Measurements from ENCODE around the gene EP300. TPM values are rescaled to one million over a fixed set of nuclear protein-coding genes. Genes with fewer than 3 reads are reported as not detected.
"Not testable (repeated sequence)": the region's sequence is repeated elsewhere in the genome, so short reads cannot be mapped to it uniquely, and the experiment has no call there.

Gene EP300
- total RNA-seq, 1 donor from 2014 or later = 24.0 TPM

DNA sequence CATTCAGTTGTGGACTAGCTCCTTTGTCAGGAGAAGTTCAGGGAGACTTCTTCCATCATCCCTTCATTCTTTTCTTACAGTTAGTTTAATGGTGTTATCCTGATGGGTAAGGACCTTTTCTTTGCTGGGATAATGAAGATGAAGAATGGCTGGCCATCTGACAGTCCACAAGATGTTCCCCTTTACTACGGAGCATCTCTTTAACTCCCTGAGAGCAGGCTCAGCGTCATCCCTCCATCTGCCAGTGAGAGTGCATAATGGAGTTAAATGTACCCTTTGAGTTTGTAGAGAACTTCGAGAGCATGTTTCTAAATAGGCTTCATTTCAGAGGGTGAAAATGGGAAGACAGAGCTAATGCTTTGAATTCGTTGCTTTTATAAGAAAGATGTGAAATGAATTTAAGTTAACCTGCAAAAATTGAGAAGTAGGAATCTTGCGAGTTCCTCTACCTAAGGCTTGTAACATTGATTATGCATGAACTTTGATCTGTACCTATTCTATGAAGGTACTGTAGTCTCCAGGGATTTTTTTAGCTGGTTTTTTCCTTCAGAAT is 1.7 kb downstream of the EP300 start:
- H3K36me3 ChIP-seq (ENCODE audit: control insufficient read depth, insufficient read depth, low read length) = no peaks in the 10 kb centered on the region
- DNase-seq (ENCODE audit: low read depth) (peak; percentile 32), FAIRE-seq (no peak)
- H3K4me3 ChIP-seq (ENCODE audit: low read depth, low read length) = peak overlapping the region; percentile 99
- TF ChIP-seq, protein P1, sequence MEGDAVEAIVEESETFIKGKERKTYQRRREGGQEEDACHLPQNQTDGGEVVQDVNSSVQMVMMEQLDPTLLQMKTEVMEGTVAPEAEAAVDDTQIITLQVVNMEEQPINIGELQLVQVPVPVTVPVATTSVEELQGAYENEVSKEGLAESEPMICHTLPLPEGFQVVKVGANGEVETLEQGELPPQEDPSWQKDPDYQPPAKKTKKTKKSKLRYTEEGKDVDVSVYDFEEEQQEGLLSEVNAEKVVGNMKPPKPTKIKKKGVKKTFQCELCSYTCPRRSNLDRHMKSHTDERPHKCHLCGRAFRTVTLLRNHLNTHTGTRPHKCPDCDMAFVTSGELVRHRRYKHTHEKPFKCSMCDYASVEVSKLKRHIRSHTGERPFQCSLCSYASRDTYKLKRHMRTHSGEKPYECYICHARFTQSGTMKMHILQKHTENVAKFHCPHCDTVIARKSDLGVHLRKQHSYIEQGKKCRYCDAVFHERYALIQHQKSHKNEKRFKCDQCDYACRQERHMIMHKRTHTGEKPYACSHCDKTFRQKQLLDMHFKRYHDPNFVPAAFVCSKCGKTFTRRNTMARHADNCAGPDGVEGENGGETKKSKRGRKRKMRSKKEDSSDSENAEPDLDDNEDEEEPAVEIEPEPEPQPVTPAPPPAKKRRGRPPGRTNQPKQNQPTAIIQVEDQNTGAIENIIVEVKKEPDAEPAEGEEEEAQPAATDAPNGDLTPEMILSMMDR (IDR thresholded peaks at IDR 0.05; ENCODE audit: insufficient read depth, low read length, severe bottlenecking) = no peak
- no peaks in the 10 kb centered on the region for H3K27me3 ChIP-seq (ENCODE audit: control insufficient read depth, insufficient read depth, low read length)

DNA sequence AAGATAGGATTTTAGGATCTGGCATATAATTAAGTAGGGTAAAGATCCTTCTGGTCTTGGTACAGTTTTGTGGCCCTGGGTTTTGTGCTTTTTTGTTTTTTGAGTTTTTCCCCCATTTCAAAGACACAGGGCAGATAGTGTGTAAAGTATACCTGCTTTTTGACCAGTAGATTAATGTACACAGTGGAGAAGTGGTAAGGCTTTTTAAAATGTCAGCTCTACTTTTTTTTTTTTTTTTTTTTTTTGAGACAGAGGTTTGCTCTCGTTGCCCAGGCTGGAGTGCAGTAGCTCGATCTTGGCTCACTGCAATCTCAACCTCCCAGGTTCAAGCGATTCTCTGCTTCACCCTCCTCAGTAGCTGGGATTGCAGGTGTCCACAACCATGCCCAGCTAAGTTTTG is 4.0 kb downstream of the EP300 start:
- Histone ChIP-seq H3K27me3 (ENCODE audit: control insufficient read depth, insufficient read depth, low read length) (no peaks in the 10 kb centered on the region), H3K36me3 (ENCODE audit: control insufficient read depth, insufficient read depth, low read length) (no peaks in the 10 kb centered on the region), H3K4me3 (ENCODE audit: low read depth, low read length) (no peak overlapping the region)
- FAIRE-seq (no peak), DNase-seq (ENCODE audit: low read depth) (no peak)
- TF ChIP-seq, protein P1 (IDR thresholded peaks at IDR 0.05; ENCODE audit: insufficient read depth, low read length, severe bottlenecking) = no peak

DNA sequence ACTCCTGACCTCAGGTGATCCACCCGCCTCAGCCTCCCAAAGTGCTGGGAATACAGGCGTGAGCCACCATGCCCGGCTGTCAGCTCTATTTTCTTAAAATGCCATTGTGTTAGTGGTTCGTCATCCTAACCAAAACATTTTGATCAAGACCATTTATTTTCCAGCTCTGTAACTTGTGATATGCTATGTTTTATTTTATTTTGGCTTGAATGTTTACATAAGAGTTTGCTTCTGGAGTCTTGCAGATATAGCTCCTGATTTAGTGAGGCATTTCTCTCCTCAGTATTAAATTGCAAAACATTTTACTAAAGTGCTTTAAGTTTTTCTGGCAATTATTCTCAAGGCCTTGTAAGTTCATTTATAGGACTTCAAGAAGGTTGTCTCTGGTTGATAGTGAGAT is 4.4 kb downstream of the EP300 start:
- TF ChIP-seq, protein P1 (IDR thresholded peaks at IDR 0.05; ENCODE audit: insufficient read depth, low read length, severe bottlenecking) = no peak
- no peak for FAIRE-seq

DNA sequence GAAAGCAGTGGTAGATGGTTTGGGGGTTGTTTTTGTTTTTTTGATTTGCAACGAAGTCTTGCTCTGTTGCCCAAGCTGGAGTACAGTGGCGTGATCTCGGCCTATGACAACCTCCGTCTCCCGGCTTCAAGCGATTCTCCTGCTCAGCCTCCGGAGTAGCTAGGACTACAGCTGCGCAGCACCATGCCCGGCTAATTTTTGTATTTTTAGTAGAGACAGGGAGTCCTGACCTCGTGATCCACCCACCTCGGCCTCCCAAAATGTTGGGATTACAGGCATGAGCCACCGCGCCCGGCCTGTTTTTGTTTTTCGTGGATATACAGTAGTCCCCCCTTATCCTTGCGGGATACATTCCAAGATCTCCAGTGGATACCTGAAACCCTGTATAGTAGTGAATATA is 6.6 kb downstream of the EP300 start:
- no peaks in the 10 kb centered on the region for H3K27me3 ChIP-seq (ENCODE audit: control insufficient read depth, insufficient read depth, low read length)
- no peak for DNase-seq (ENCODE audit: low read depth)
- no peak overlapping the region for H3K4me3 ChIP-seq (ENCODE audit: low read depth, low read length)
- TF ChIP-seq, protein P1 (IDR thresholded peaks at IDR 0.05; ENCODE audit: insufficient read depth, low read length, severe bottlenecking) = no peak
- FAIRE-seq = no peak
- no peaks in the 10 kb centered on the region for H3K36me3 ChIP-seq (ENCODE audit: control insufficient read depth, insufficient read depth, low read length)

More for the DNA sequence above, 4.4 kb downstream of the EP300 start:
- no peaks in the 10 kb centered on the region for H3K36me3 ChIP-seq (ENCODE audit: control insufficient read depth, insufficient read depth, low read length)
- no peak for DNase-seq (ENCODE audit: low read depth)
- H3K27me3 ChIP-seq (ENCODE audit: control insufficient read depth, insufficient read depth, low read length) = no peaks in the 10 kb centered on the region
- no peak overlapping the region for H3K4me3 ChIP-seq (ENCODE audit: low read depth, low read length)

DNA sequence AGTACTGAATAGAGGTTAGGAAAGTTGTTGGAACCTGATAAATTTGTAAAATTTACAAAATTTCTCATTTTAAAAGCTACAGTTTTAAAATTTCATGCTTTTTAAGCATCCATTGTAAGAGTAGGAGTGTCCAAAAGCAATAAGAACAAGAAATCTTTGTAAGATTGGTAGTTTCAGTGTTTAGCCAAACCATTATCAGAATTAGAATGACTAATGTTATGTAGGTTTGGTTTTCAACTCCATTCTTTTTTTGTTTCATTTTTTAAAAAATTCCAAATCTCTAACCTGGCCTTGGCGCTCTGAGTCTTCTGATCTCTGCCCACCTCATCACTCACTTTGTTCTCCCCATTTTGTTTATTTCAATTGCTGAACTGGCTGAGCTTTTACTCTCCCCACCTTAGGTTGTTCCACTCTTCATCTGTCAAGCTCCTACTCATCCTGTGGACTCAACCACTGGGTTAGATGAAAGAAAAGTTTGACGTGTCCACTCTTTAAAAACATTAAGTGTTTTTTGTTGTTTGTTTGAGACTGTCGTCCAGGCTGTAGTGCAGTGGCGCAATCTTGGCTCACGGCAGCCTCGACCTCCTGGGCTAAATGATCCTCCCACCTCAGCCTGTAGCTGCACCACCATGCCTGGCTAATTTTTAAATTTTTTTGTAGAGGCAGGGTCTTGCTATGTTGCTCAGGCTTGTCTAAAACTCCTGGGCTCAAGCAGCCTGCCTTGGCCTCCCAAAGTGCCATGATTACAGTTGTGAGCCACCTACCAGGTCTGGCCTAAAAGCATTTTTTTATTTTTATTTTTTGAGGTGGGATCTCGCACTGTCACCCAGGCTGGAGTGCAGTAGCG is 14.0 kb downstream of the EP300 start:
- FAIRE-seq = no peak

DNA sequence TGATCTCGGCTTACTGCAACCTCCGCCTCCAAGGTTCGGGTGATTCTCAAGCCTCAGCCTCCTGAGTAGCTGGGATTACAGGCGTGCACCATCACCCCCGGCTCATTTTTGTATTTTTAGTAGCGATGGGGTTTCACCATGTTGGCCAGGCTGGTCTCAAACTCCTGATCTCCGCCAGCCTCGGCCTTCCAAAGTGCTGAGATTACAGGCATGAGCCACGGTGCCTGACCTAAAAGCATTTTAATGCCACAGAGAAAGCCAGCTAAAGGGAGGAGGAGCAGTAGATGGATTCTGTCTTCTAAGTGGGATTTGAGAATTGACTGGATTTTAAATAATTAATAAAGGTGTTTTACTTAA is 14.6 kb downstream of the EP300 start:
- H3K4me3 ChIP-seq (ENCODE audit: low read depth, low read length); DNase-seq (ENCODE audit: low read depth); FAIRE-seq; H3K36me3 ChIP-seq (ENCODE audit: control insufficient read depth, insufficient read depth, low read length); H3K27me3 ChIP-seq (ENCODE audit: control insufficient read depth, insufficient read depth, low read length): not testable (repeated sequence)

More for the DNA sequence above, 14.0 kb downstream of the EP300 start:
- no peaks in the 10 kb centered on the region for H3K27me3 ChIP-seq (ENCODE audit: control insufficient read depth, insufficient read depth, low read length)
- peaks cover 2% of the 10 kb centered on the region for H3K36me3 ChIP-seq (ENCODE audit: control insufficient read depth, insufficient read depth, low read length)
- TF ChIP-seq, protein P1 (IDR thresholded peaks at IDR 0.05; ENCODE audit: insufficient read depth, low read length, severe bottlenecking) = no peak
- no peak for DNase-seq (ENCODE audit: low read depth)
- no peak overlapping the region for H3K4me3 ChIP-seq (ENCODE audit: low read depth, low read length)
